GM19395 (cell line): Measurements from ENCODE around the gene CSK.
"Not testable (repeated sequence)": the region's sequence is repeated elsewhere in the genome, so short reads cannot be mapped to it uniquely, and the experiment has no call there.

Source experiments
- ATAC-seq: cut with Tn5 transposase; IDR thresholded peaks from one replicate; pipeline ENCODE4 v1.9.1; 2021; ENCODE audit warnings: mild to moderate bottlenecking, moderate library complexity; ENCODE audit not compliant: unreplicated experiment

The CSK gene

DNA sequence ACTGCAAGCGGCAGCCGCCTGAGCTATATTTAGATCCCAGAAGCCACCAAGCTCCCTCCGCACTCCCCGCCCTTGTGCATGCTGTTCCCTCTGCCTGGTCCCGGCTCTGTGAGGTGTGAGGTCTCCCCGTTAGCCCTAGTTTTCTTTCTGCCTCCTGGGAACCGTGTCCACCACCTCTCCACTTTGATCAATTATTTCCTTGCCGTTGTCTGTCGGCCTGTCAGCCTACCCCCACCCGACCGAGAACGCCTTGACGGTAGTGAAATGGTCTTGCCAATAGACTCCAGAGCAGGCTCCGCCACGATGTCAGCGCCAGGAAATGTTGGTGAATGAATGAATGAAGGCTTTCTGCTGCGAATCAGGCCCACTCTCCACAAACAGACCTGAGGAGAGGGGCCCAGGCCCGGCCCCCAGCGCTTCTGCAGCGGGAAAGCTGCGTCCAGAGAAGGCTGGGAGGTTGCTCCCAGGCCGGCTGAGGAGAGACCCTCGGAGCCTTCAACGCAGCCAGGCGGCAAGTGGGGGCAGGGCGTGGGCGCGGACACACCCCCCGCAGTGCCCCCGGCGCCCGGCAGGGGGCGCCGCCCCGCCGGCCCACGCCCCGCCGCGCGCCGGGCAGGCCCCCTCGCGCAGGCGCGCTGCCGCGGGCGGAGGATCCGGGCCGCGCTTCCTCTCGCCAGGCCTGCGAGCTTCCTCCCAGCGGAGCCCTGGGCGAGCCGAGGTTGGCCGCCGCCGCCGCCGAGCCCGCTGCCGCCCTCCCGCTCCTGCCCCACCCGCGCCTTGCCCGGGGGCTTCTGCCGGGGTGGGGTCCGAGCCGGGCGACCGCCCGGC, at the start of gene CSK:
Gene CSK, plus strand, starts transcription at position 650 of the 828 bp plus-strand sequence. CDS start 16,218 bp downstream, outside the sequence.
- ATAC-seq: no peak

DNA sequence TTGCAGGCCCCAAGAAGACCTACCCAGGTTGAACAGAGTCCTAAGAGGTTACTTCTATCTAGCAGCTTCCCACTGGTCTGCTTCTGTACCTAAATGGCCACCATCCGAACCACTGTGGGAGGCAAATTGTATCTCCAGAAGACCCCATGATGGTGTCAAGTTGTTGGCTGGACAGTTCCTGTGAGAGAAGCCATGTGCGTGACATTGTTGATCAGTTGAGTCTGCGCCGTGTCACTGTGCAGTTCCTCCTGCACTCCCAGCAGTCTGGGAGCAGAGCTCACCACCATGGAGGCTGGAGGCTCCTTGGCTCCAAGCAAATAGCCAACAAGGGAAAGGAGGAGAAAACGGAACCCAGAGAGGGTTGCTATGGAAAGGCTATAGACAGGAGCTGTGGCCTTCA, 49.0 kb upstream of the CSK start:
- ATAC-seq: no peak

GRCh38 chr15:74733269-74733668, 48.6 kb upstream of the CSK start:
- no peak for ATAC-seq

- ATAC-seq: no peak
Measured at GRCh38 chr15:74735305-74735704, 46.6 kb upstream of the CSK start.

GRCh38 chr15:74738239-74738638, 43.6 kb upstream of the CSK start:
- ATAC-seq: not testable (repeated sequence)

DNA sequence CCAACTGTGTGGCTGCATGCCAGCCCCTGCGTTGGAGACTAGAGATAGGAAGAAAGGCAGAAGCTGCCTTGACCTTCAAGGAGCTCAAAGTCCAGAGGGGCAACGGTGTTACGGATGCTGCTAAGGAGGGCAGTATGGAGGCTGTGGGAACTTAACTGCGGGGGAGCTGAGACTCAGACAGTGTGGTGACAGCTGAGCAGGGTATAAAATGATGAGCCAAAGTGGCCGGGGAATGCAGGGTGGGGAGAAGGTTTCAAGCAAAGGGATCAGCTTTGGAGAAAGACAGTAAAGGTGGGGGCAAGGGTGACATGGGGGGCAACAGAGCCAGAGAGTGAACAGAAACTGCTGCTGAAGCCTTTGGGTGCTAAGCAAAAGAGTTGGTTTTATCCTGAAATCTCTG, 39.5 kb upstream of the CSK start:
- ATAC-seq: no peak

GRCh38 chr15:74746389-74746788, 35.5 kb upstream of the CSK start:
- ATAC-seq: no peak

DNA sequence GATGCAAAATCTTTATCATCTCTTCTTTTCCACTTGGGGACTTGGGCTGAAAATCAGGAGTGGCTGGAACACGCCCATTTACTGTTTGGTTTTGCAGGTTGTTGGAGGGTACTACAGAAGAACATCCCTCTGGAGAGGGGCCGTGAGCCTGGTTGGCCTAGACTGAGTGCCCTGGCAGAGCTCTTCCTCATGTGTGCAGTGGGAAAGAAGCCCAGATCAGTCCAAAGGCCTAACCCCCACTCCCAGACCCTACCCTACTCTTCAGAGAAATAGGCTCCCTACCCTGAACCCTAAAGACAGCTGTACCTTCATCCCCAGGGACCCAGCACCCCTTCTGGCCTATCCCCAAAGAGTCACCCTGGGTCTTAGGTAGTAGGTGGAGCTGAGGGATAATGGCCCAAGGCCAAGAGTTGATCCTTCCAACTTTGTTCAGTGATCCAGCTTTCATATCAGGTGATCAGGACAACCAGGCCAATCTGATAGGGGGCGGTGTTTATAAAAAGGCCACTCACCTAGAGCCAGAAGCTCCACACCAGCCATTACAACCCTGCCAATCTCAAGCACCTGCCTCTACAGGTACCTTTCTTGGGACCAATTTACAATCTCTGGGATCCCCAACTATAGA, 33.4 kb upstream of the CSK start, which contains the start of gene CYP1A2:
Gene CYP1A2, plus strand, starts transcription at position 524 of the 625 bp plus-strand sequence. CDS start 894 bp downstream, outside the sequence.
- no peak for ATAC-seq

DNA sequence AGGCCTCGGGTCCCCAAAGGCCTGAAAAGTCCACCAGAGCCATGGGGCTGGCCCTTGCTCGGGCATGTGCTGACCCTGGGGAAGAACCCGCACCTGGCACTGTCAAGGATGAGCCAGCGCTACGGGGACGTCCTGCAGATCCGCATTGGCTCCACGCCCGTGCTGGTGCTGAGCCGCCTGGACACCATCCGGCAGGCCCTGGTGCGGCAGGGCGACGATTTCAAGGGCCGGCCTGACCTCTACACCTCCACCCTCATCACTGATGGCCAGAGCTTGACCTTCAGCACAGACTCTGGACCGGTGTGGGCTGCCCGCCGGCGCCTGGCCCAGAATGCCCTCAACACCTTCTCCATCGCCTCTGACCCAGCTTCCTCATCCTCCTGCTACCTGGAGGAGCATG, 32.0 kb upstream of the CSK start:
- no peak for ATAC-seq

- ATAC-seq: no peak
Measured at GRCh38 chr15:74750751-74751150, 31.1 kb upstream of the CSK start.

GRCh38 chr15:74752011-74752410, 29.9 kb upstream of the CSK start:
- ATAC-seq: no peak

DNA sequence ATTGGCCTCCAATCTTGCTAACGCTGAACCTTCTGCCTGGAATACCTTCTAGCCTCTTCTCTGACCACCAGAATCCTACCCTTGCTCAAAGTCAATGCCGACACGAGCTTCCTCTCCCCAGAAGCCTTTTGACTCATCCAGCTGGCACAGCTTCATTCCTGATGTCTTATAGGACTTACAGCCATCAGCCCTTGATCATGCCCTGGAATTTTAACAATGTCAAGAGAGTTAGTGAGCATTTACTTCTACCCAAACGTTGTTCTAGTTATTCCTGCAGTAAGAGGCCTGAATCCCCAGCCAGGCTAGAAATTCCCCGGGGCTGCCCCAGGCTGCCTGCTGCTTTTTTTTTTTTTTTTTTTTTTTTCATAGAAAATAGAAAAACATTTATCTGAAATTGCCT, 29.3 kb upstream of the CSK start:
- ATAC-seq: no peak

DNA sequence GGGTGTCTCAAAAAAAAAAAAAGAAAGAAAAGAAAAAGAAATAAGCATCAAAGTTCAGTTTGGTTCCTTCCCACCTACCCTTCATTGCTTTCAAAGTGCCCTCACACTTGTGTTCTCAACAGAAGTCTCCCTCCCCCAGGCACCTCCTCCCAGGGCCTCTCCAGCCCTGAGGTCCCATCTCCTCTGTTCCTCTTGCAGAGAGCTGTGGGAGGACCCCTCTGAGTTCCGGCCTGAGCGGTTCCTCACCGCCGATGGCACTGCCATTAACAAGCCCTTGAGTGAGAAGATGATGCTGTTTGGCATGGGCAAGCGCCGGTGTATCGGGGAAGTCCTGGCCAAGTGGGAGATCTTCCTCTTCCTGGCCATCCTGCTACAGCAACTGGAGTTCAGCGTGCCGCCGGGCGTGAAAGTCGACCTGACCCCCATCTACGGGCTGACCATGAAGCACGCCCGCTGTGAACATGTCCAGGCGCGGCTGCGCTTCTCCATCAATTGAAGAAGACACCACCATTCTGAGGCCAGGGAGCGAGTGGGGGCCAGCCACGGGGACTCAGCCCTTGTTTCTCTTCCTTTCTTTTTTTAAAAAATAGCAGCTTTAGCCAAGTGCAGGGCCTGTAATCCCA, 27.2 kb upstream of the CSK start:
- no peak for ATAC-seq

DNA sequence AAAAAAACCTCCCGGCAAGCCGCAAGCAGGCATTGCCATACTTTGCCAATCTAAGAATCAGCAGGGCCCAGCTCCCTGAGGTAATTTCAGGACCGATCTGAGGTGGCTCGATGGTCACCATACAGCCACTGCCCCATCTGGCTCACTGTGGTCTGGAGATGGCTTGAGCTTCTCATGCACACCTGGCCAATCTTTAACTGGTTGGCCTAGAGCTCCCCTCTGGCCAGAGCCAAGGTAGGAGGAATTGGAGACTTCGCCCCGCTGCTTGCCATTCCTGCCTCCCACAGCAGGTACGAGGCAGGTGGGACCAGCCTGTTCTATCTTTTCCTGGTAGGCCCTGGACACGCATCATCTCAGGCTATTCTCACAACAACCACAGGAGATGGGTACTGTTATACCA, 23.1 kb upstream of the CSK start:
- ATAC-seq: no peak

DNA sequence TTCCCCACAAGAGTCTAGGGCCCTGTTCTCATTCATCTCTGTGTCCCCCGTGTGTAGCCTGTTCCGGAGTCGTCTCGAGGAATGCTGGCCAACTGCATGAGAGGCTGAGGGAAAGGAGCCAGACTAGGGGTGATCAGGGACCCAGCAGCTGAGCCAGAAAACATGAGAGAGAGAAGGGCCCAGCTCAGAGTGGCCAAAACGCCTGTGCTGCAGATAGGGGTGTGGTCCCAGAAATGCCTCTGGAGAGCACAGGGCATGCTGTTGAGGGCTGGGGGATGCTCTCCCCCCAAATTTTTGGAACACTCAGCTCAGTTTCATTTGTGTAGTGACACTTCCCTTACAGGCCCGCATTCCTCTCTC, 19.1 kb upstream of the CSK start:
- no peak for ATAC-seq

GRCh38 chr15:74763416-74763815, 18.5 kb upstream of the CSK start:
- ATAC-seq: no peak

GRCh38 chr15:74767167-74768098, 14.4 kb upstream of the CSK start:
- no peak for ATAC-seq

- no peak for ATAC-seq
Measured at GRCh38 chr15:74768099-74768770, 13.6 kb upstream of the CSK start.

GRCh38 chr15:74768771-74769342, 13.0 kb upstream of the CSK start:
- no peak for ATAC-seq

- ATAC-seq: no peak
Measured at GRCh38 chr15:74769463-74770025, 12.3 kb upstream of the CSK start.
